MM.1S (cell line): ENCODE measurements around the gene PPP1R12A.

Source experiments
- DNase-seq: peaks from one replicate; pipeline ENCODE4 v3.0.0-alpha.2; 2015
- H2AFZ ChIP-seq: fragments of 300-600 bp; sonication (generic); 2 replicates; pipeline ENCODE4 v1.6.0; 2016; ENCODE audit warnings: antibody characterized with exemption, low read length
- H3F3A ChIP-seq: fragments of 300-600 bp; sonication (generic); 2 replicates; pipeline ENCODE4 v1.6.1; 2016; ENCODE audit warnings: mild to moderate bottlenecking, antibody characterized with exemption, low read length, moderate library complexity, mixed read lengths; ENCODE audit not compliant: insufficient read depth
- H3K27ac ChIP-seq: fragments of 300-600 bp; sonication (generic); 2 replicates; pipeline ENCODE4 v1.5.1; 2016; ENCODE audit warnings: mild to moderate bottlenecking, low read length
- H3K27me3 ChIP-seq: fragments of 300-600 bp; sonication (generic); replicated peaks from 2 replicates; pipeline ENCODE4 v1.6.0; 2016; ENCODE audit warnings: low read length; ENCODE audit not compliant: insufficient read depth
- H3K36me3 ChIP-seq: fragments of 300-600 bp; sonication (generic); replicated peaks from 2 replicates; pipeline ENCODE4 v1.6.1; 2016; ENCODE audit warnings: mild to moderate bottlenecking, low read length, mixed read lengths; ENCODE audit not compliant: insufficient read depth
- H3K4me1 ChIP-seq: fragments of 300-600 bp; sonication (generic); 2 replicates; pipeline ENCODE4 v1.6.1; 2016; ENCODE audit warnings: low read length, mixed read lengths
- H3K4me2 ChIP-seq: fragments of 300-600 bp; sonication (generic); 2 replicates; pipeline ENCODE4 v1.6.0; 2016; ENCODE audit warnings: low read depth, low read length
- H3K4me3 ChIP-seq: fragments of 300-600 bp; sonication (generic); 2 replicates; pipeline ENCODE4 v1.5.1; 2016; ENCODE audit warnings: low read length, mixed read lengths
- H3K79me2 ChIP-seq: fragments of 300-600 bp; sonication (generic); 2 replicates; pipeline ENCODE4 v1.6.1; 2016; ENCODE audit warnings: mixed run types, low read length, mixed read lengths
- H3K9ac ChIP-seq: fragments of 300-600 bp; sonication (generic); 2 replicates; pipeline ENCODE4 v1.6.1; 2016; ENCODE audit warnings: low read length, mixed read lengths
- H3K9me2 ChIP-seq: fragments of 300-600 bp; sonication (generic); replicated peaks from 2 replicates; pipeline ENCODE4 v1.6.1; 2016; ENCODE audit warnings: mild to moderate bottlenecking, low read length, mixed read lengths; ENCODE audit not compliant: insufficient read depth
- H3K9me3 ChIP-seq: fragments of 300-600 bp; sonication (generic); replicated peaks from 2 replicates; pipeline ENCODE4 v1.6.1; 2016; ENCODE audit warnings: mild to moderate bottlenecking, low read length, mixed read lengths; ENCODE audit not compliant: insufficient read depth
- H4K20me1 ChIP-seq: fragments of 300-600 bp; sonication (generic); 2 replicates; pipeline ENCODE4 v1.6.1; 2016; ENCODE audit warnings: mild to moderate bottlenecking, low read length, moderate library complexity, mixed read lengths; ENCODE audit not compliant: insufficient read depth
- CTCF ChIP-seq: fragments of 300-600 bp; sonication (generic); IDR thresholded peaks from 2 replicates; pipeline ENCODE4 v1.5.1; 2016; ENCODE audit warnings: antibody characterized with exemption, low read length, mixed read lengths
- EZH2 ChIP-seq: fragments of 300-600 bp; sonication (generic); optimal IDR thresholded peaks from 2 replicates; pipeline ENCODE3; 2017; ENCODE audit warnings: low read depth, mild to moderate bottlenecking, antibody characterized with exemption, low read length, mixed read lengths
- EZH2phosphoT487 ChIP-seq: fragments of 300-600 bp; sonication (generic); IDR thresholded peaks from 2 replicates; pipeline ENCODE4 v1.6.1; 2018; ENCODE audit warnings: antibody characterized with exemption, low read length

The PPP1R12A gene

GRCh38 chr12:79891506-79892162 lies 43.3 kb downstream of the PPP1R12A start:
- no peak overlapping the region for H3K27ac ChIP-seq
- H2AFZ ChIP-seq: no peak overlapping the region
- no peaks in the 10 kb centered on the region for H3K27me3 ChIP-seq
- no peak overlapping the region for H3K4me2 ChIP-seq
- H3K9me2 ChIP-seq: no peaks in the 10 kb centered on the region
- TF ChIP-seq EZH2 (no peak), EZH2phosphoT487 (no peak), CTCF (no peak)
- no peaks in the 10 kb centered on the region for H3K9me3 ChIP-seq
- H4K20me1 ChIP-seq: peaks cover 24% of the 10 kb centered on the region
- no peak overlapping the region for H3K9ac ChIP-seq
- H3K79me2 ChIP-seq: peaks cover 98% of the 10 kb centered on the region
- no peak overlapping the region for H3K4me3 ChIP-seq
- H3K4me1 ChIP-seq: no peaks in the 10 kb centered on the region
- H3F3A ChIP-seq: no peaks in the 10 kb centered on the region
- no peak for DNase-seq
- H3K36me3 ChIP-seq: no peaks in the 10 kb centered on the region

GRCh38 chr12:79887890-79888289 lies 47.0 kb downstream of the PPP1R12A start:
- no peak overlapping the region for H3K4me3 ChIP-seq
- H3K9ac ChIP-seq: no peak overlapping the region
- no peak overlapping the region for H3K4me2 ChIP-seq
- H3K27ac ChIP-seq: no peak overlapping the region
- no peak overlapping the region for H2AFZ ChIP-seq
- no peaks in the 10 kb centered on the region for H3F3A ChIP-seq
- TF ChIP-seq EZH2phosphoT487 (no peak), EZH2 (no peak), CTCF (no peak)
- H3K9me2 ChIP-seq: no peaks in the 10 kb centered on the region
- H3K4me1 ChIP-seq: peaks cover 3% of the 10 kb centered on the region; the same call in 1 of the 2 replicates
- no peaks in the 10 kb centered on the region for H3K27me3 ChIP-seq
- no peaks in the 10 kb centered on the region for H3K9me3 ChIP-seq
- peaks cover 97% of the 10 kb centered on the region for H3K79me2 ChIP-seq
- H3K36me3 ChIP-seq: no peaks in the 10 kb centered on the region
- peaks cover 31% of the 10 kb centered on the region for H4K20me1 ChIP-seq
- DNase-seq: no peak

DNA sequence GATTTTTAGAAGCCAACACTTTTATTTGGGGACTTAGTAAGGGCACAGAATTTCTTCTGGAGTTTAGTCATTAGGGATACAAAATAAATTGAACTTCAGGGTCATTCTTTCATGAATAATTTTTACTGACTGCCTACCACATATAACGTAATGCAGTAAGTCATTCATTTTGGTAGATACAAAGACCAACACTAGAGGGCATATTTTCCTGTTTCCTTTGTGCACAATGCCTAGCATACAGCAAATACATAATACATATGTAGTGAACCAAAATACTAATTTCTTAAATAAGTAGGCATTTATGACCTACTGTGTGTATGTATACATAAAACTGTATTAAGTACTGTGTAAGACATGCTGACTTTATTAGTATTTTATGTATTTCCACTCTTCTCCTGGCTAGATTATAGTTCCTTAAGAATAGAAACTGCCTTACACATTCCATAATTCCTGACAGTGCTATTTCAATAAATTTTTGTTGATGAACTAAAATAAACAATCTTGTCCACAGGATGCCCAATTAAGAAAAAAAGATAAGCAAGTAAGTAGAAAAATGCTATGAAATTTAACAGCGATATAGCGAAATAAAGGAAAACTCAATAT lies 47.9 kb downstream of the PPP1R12A start:
- no peak overlapping the region for H2AFZ ChIP-seq
- no peaks in the 10 kb centered on the region for H3K36me3 ChIP-seq
- H3K4me2 ChIP-seq: no peak overlapping the region
- no peaks in the 10 kb centered on the region for H3K9me3 ChIP-seq
- no peak overlapping the region for H3K27ac ChIP-seq
- peaks cover 3% of the 10 kb centered on the region; the same call in 1 of the 2 replicates for H3K4me1 ChIP-seq
- peak; percentile 63 for DNase-seq
- H3K79me2 ChIP-seq: peaks cover 99% of the 10 kb centered on the region
- H3F3A ChIP-seq: no peaks in the 10 kb centered on the region
- H3K27me3 ChIP-seq: no peaks in the 10 kb centered on the region
- H3K9me2 ChIP-seq: no peaks in the 10 kb centered on the region
- H3K4me3 ChIP-seq: no peak overlapping the region
- TF ChIP-seq EZH2phosphoT487 (no peak), EZH2 (no peak), CTCF (peak; percentile 70)
- H3K9ac ChIP-seq: no peak overlapping the region
- H4K20me1 ChIP-seq: peaks cover 31% of the 10 kb centered on the region
